ENCODE results near the gene TLR10. TPM values are rescaled to one million over a fixed set of nuclear protein-coding genes. Genes with fewer than 3 reads are reported as not detected.

The TLR10 gene
- total RNA-seq, 1 donor from 2014 or later = not detected

- Histone ChIP-seq H3K4me3 (ENCODE audit: low read depth, low read length) (no peak overlapping the region), H3K27me3 (ENCODE audit: control insufficient read depth, insufficient read depth, low read length) (no peaks in the 10 kb centered on the region), H3K36me3 (ENCODE audit: control insufficient read depth, insufficient read depth, low read length) (no peaks in the 10 kb centered on the region)
- DNase-seq (ENCODE audit: low read depth) = no peak
- no peak for TF ChIP-seq CTCF (IDR thresholded peaks at IDR 0.05; ENCODE audit: insufficient read depth, low read length, poor library complexity, severe bottlenecking)
Measured at GRCh38 chr4:38734446-38734845, 48.3 kb downstream of the TLR10 start.

GRCh38 chr4:38733663-38734062 is 49.1 kb downstream of the TLR10 start:
- no peak for TF ChIP-seq CTCF (IDR thresholded peaks at IDR 0.05; ENCODE audit: insufficient read depth, low read length, poor library complexity, severe bottlenecking)
- DNase-seq (ENCODE audit: low read depth) = no peak
- H3K27me3 ChIP-seq (ENCODE audit: control insufficient read depth, insufficient read depth, low read length) = no peaks in the 10 kb centered on the region
- no peak overlapping the region for H3K4me3 ChIP-seq (ENCODE audit: low read depth, low read length)
- no peaks in the 10 kb centered on the region for H3K36me3 ChIP-seq (ENCODE audit: control insufficient read depth, insufficient read depth, low read length)

- Histone ChIP-seq H3K27me3 (ENCODE audit: control insufficient read depth, insufficient read depth, low read length) (no peaks in the 10 kb centered on the region), H3K36me3 (ENCODE audit: control insufficient read depth, insufficient read depth, low read length) (no peaks in the 10 kb centered on the region), H3K4me3 (ENCODE audit: low read depth, low read length) (no peak overlapping the region)
- TF ChIP-seq CTCF (IDR thresholded peaks at IDR 0.05; ENCODE audit: insufficient read depth, low read length, poor library complexity, severe bottlenecking) = peak; percentile 96
- DNase-seq (ENCODE audit: low read depth) = peak; percentile 71
Measured at GRCh38 chr4:38730830-38731646, 51.8 kb downstream of the TLR10 start.

- no peaks in the 10 kb centered on the region for H3K27me3 ChIP-seq (ENCODE audit: control insufficient read depth, insufficient read depth, low read length)
- TF ChIP-seq CTCF (IDR thresholded peaks at IDR 0.05; ENCODE audit: insufficient read depth, low read length, poor library complexity, severe bottlenecking) = no peak
- no peak overlapping the region for H3K4me3 ChIP-seq (ENCODE audit: low read depth, low read length)
- no peak for DNase-seq (ENCODE audit: low read depth)
- H3K36me3 ChIP-seq (ENCODE audit: control insufficient read depth, insufficient read depth, low read length) = no peaks in the 10 kb centered on the region
Measured at GRCh38 chr4:38730493-38730829, 52.3 kb downstream of the TLR10 start.

GRCh38 chr4:38728631-38729141 is 54.1 kb downstream of the TLR10 start:
- Histone ChIP-seq H3K36me3 (ENCODE audit: control insufficient read depth, insufficient read depth, low read length) (no peaks in the 10 kb centered on the region), H3K27me3 (ENCODE audit: control insufficient read depth, insufficient read depth, low read length) (no peaks in the 10 kb centered on the region), H3K4me3 (ENCODE audit: low read depth, low read length) (no peak overlapping the region)
- no peak for DNase-seq (ENCODE audit: low read depth)
- no peak for TF ChIP-seq CTCF (IDR thresholded peaks at IDR 0.05; ENCODE audit: insufficient read depth, low read length, poor library complexity, severe bottlenecking)

- no peak overlapping the region for H3K4me3 ChIP-seq (ENCODE audit: low read depth, low read length)
- no peak for DNase-seq (ENCODE audit: low read depth)
- no peaks in the 10 kb centered on the region for H3K27me3 ChIP-seq (ENCODE audit: control insufficient read depth, insufficient read depth, low read length)
- no peak for TF ChIP-seq CTCF (IDR thresholded peaks at IDR 0.05; ENCODE audit: insufficient read depth, low read length, poor library complexity, severe bottlenecking)
- no peaks in the 10 kb centered on the region for H3K36me3 ChIP-seq (ENCODE audit: control insufficient read depth, insufficient read depth, low read length)
Measured at GRCh38 chr4:38724475-38724808, 58.3 kb downstream of the TLR10 start.

Data from kidney epithelial cell (primary cell).